Lower leg skin (tissue), 4 donors: ENCODE data around the gene FOXO6. TPM values are rescaled to one million over a fixed set of nuclear protein-coding genes. Genes with fewer than 3 reads are reported as not detected.

ENCODE experiments used
- DNase-seq, 2 donors: peaks; one replicate each; pipeline ENCODE4 v3.0.0-alpha.2; 2019; ENCODE audit warnings: low spot score in 2 of 2
- H3K4me3 ChIP-seq: fragments of 200-600 bp; sonication (generic); 2 replicates; pipeline ENCODE4 v1.5.1; 2017; ENCODE audit warnings: mild to moderate bottlenecking, low read depth; ENCODE audit not compliant: poor library complexity, severe bottlenecking
- POLR2A ChIP-seq, 2 donors: fragments of 450-650 bp; IDR thresholded peaks; one replicate each; pipeline ENCODE4 v1.6.1; 2016 to 2017; ENCODE audit warnings: antibody characterized with exemption in 2 of 2, mild to moderate bottlenecking in 1 of 2, moderate library complexity in 1 of 2
- WGBS, 2 donors: methylation state at CpG; one replicate each; pipeline ENCODE4 v1.1.5; 2018; 5-methylcytosine and 5-hydroxymethylcytosine counted together
- intact Hi-C: fragments of 100-400 bp; cut with DNase I; formaldehyde crosslinking; loops from one replicate; pipeline ENCODE4 v1.15.0; 2023; ENCODE audit warnings: low total_unique reads
- total RNA-seq, 4 donors: library from RNA; depleted of rRNA; stranded (reverse); fragments of >200 nt; gene quantifications; one replicate each; pipeline ENCODE4 v1.1.0, GENCODE V29; 2016
- TF ChIP-seq, protein P1 (sequence below), 3 donors: fragments of 450-650 bp; IDR thresholded peaks; one replicate each; pipeline ENCODE4 v1.5.1; 2016; ENCODE audit warnings: antibody characterized with exemption in 3 of 3, mild to moderate bottlenecking in 3 of 3, moderate library complexity in 2 of 3

Gene FOXO6
- total RNA-seq, 4 donors from 2014 or later = 0.15 to 3.5 (median 1.5) TPM

DNA sequence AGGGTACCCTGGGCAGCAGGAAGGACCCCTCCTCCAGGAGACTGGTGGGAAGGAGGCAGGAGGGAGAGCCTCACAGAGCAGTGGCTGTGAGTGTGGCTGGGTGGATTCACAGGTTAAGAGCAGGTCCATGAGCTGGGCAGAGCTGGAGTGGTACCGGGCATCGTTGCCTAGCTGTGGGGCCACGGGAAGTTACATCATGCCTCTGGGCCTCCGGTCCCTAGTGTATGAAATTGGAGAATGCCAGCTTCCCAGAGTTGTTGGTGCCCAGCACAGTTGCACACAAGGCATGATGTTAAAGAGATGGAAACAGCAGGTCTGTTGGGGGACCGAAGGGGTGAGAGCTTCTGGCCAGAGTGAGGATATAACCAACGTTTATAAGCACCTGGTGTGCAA, 18.5 kb downstream of the FOXO6 start:
- TF ChIP-seq, protein P1, sequence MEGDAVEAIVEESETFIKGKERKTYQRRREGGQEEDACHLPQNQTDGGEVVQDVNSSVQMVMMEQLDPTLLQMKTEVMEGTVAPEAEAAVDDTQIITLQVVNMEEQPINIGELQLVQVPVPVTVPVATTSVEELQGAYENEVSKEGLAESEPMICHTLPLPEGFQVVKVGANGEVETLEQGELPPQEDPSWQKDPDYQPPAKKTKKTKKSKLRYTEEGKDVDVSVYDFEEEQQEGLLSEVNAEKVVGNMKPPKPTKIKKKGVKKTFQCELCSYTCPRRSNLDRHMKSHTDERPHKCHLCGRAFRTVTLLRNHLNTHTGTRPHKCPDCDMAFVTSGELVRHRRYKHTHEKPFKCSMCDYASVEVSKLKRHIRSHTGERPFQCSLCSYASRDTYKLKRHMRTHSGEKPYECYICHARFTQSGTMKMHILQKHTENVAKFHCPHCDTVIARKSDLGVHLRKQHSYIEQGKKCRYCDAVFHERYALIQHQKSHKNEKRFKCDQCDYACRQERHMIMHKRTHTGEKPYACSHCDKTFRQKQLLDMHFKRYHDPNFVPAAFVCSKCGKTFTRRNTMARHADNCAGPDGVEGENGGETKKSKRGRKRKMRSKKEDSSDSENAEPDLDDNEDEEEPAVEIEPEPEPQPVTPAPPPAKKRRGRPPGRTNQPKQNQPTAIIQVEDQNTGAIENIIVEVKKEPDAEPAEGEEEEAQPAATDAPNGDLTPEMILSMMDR (IDR thresholded peaks at IDR 0.05) = no peak
- no peak for TF ChIP-seq POLR2A (IDR thresholded peaks at IDR 0.05)
- 63 to 66% methylated on average over 6 of the region's 6 CpGs for WGBS, 2 donors
- no peak overlapping the region for H3K4me3 ChIP-seq
- no peak for DNase-seq
- intact Hi-C loops = no loop called here

DNA sequence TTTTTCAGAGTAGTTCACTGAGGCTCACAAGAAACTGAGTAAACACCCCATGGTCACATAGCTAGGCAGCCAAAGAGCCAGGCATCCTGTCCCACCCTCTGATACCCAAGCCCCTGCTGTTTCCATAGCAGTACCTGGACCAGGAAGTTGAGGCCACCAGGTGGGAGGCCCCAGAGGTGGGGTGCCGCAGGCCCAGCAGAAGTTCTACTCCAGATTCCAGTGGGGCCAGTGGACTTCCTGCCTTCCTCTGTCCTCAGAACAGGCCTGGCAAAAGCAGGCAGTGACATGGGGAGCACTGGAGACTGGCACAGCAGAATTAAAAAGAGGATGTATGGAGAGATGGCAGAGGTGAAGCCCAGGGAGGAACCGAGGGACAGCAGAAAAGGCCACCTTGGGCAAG, 19.0 kb downstream of the FOXO6 start:
- no peak overlapping the region for H3K4me3 ChIP-seq
- TF ChIP-seq, protein P1 (IDR thresholded peaks at IDR 0.05) = no peak
- TF ChIP-seq POLR2A (IDR thresholded peaks at IDR 0.05) = no peak
- DNase-seq = no peak
- intact Hi-C loops = no loop called here
- WGBS, 2 donors = 62 to 86% methylated on average over 2 of the region's 2 CpGs

DNA sequence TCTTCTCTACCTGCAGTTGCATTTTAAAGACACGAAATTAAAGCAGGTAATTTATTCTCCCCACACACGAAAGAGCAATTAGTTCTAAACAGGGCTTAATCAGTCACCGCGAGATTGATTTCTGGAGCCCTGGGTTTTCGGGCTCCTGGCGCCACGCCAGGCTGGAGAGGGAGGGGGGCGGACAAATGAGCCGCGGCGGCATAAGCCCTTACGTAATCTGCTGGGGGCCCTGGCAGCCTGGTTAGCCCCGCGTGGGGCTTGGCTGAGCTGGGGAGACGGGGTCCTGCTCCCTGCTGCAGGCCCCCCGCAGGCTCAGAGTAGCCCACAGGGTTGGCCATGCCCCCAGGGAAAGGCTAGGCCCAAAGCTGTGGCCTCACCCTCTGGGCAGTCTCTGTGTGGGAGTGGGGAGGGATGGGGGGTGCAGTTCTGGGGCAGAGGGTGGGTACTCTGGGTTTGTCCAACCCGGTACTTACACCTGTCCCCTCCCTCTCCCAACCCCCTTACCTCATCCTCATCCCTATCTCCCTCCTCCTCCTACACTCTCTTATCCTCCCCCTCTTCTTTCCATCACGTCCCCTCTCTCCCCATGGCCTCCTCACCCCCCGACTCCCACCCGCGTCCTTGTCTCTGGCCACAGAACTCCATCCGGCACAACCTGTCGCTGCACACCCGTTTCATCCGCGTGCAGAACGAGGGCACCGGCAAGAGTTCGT, 19.9 kb downstream of the FOXO6 start:
- 2 to 5% methylated on average over 29 of the region's 29 CpGs for WGBS, 2 donors
- TF ChIP-seq, protein P1 (IDR thresholded peaks at IDR 0.05) = no peak
- TF ChIP-seq POLR2A (IDR thresholded peaks at IDR 0.05) = no peak
- no peak overlapping the region for H3K4me3 ChIP-seq
- intact Hi-C loops = no loop called here
- peak in 1 of 2 donors; percentile 92 for DNase-seq

DNA sequence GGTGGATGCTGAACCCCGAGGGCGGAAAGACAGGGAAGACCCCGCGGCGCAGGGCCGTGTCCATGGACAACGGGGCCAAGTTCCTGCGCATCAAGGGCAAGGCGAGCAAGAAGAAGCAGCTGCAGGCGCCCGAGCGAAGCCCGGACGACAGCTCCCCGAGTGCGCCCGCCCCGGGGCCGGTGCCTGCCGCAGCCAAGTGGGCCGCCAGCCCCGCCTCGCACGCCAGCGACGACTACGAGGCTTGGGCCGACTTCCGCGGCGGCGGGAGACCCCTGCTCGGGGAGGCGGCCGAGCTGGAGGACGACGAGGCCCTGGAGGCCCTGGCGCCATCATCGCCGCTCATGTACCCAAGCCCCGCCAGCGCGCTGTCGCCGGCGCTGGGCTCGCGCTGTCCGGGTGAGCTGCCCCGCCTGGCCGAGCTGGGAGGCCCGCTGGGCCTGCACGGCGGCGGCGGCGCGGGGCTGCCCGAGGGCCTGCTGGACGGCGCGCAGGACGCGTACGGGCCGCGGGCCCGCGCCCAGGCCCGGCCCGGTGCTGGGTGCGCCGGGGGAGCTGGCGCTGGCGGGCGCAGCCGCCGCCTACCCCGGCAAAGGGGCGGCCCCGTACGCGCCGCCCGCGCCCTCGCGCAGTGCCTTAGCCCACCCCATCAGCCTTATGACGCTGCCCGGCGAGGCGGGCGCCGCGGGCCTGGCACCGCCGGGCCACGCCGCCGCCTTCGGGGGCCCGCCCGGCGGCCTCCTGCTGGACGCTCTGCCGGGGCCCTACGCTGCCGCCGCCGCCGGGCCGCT, 20.7 kb downstream of the FOXO6 start:
- no peak for TF ChIP-seq POLR2A (IDR thresholded peaks at IDR 0.05)
- intact Hi-C loops = no loop called here
- H3K4me3 ChIP-seq = peak overlapping the region; percentile 21
- DNase-seq = no peak
- 1 to 3% methylated on average over 38 to 46 of the region's 112 CpGs for WGBS, 2 donors

GRCh38 chr1:41382480-41383090, 21.4 kb downstream of the FOXO6 start:
- H3K4me3 ChIP-seq = no peak overlapping the region
- WGBS, 2 donors = 3 to 5% methylated on average over 10 to 27 of the region's 48 CpGs
- no peak for TF ChIP-seq POLR2A (IDR thresholded peaks at IDR 0.05)
- TF ChIP-seq, protein P1 (IDR thresholded peaks at IDR 0.05) = no peak

More at GRCh38 chr1:41382480-41383090, 21.4 kb downstream of the FOXO6 start:
- intact Hi-C loops = no loop called here
- no peak for DNase-seq
